HCT116 (cell line): Measurements from ENCODE around the gene CHCHD4. TPM values are rescaled to one million over a fixed set of nuclear protein-coding genes. Genes with fewer than 3 reads are reported as not detected.

ENCODE experiments used
- ATAC-seq: fragments of 200-7000 bp; cut with Tn5 transposase; 2 replicates; pipeline ENCODE4 v1.9.1; 2020; ENCODE audit warnings: mild to moderate bottlenecking, moderate library complexity
- BruUV-seq: library from RNA; stranded (reverse); fragments of 400-500 nt; replicated peaks from 2 replicates; lab custom pipeline; 2021; lab: Mats Ljungman, UMichigan
- CTCF ChIA-PET: fragments of 300-600 bp; sonication (Branson Sonifier 250); formaldehyde crosslinking; loops from one replicate; lab custom pipeline; 2021; ENCODE audit warnings: antibody characterized with exemption; lab: Charles Lee
- POLR2A ChIA-PET: fragments of 300-600, 350-600 bp; sonication (Branson Sonifier 250); formaldehyde crosslinking; loops from one replicate; lab custom pipeline; 2021; ENCODE audit warnings: antibody characterized with exemption; lab: Charles Lee
- RAD21 ChIA-PET, 2 experiments: fragments of 300-600 bp; sonication (Branson Sonifier 250); formaldehyde crosslinking; loops; one replicate each; lab custom pipeline; 2023; ENCODE audit warnings: low total read pairs in 2 of 2; ENCODE audit not compliant: uncharacterized antibody in 2 of 2, unreplicated experiment in 2 of 2, low non-redundant PET in 1 of 2; lab: Charles Lee
- DNase-seq: peaks from one replicate; pipeline ENCODE4 v3.0.0-alpha.2; 2010; ENCODE audit warnings: low read depth, low spot score
- H2AFZ ChIP-seq: fragments of 200-600 bp; shearing (Covaris generic), sonication (generic); 2 replicates; pipeline ENCODE4 v1.6.1; 2017; ENCODE audit warnings: low read depth, mixed run types, mixed read lengths, antibody characterized with exemption, low read length; ENCODE audit not compliant: poor library complexity, severe bottlenecking
- H3K27ac ChIP-seq: 2 replicates; pipeline ENCODE4 v1.5.1; 2012; ENCODE audit warnings: low read depth, low read length
- H3K27me3 ChIP-seq: fragments of 200-600 bp; sonication (generic); 2 replicates; pipeline ENCODE4 v1.6.1; 2016; ENCODE audit warnings: mixed run types, low read length, mixed read lengths; ENCODE audit not compliant: insufficient read depth
- H3K36me3 ChIP-seq, 2 experiments: fragments of 200-500 bp in 1 of 2; fragments of 200-600 bp in 1 of 2; sonication (Bioruptor generic) in 1 of 2; sonication (generic) in 1 of 2; 2 replicates each; pipeline versions ENCODE4 v1.5.1 to v1.6.1; 2014 to 2016; ENCODE audit warnings: low read length in 2 of 2, inconsistent platforms in 1 of 2, mixed read lengths in 1 of 2, mixed run types in 1 of 2; ENCODE audit not compliant: insufficient read depth in 2 of 2, control insufficient read depth in 1 of 2
- H3K4me1 ChIP-seq, 2 experiments: fragments of 200-600 bp in 1 of 2; sonication (generic) in 1 of 2; 2 replicates each; pipeline versions ENCODE4 v1.5.1 to v1.6.1; 2012 to 2017; ENCODE audit warnings: low read length in 2 of 2, inconsistent platforms in 1 of 2, mild to moderate bottlenecking in 1 of 2, mixed read lengths in 1 of 2, mixed run types in 1 of 2, moderate library complexity in 1 of 2; ENCODE audit not compliant: insufficient read depth in 2 of 2, control insufficient read depth in 1 of 2
- H3K4me2 ChIP-seq: fragments of 200-600 bp; sonication (generic); 2 replicates; pipeline ENCODE4 v1.6.1; 2017; ENCODE audit warnings: mixed run types, low read length, mixed read lengths
- H3K4me3 ChIP-seq, 2 experiments: fragments of 200-600 bp in 1 of 2; sonication (generic) in 1 of 2; replicated peaks in 1 of 2; 2 replicates each; pipeline ENCODE4 v1.5.1; 2011 to 2016; ENCODE audit warnings: low read length in 2 of 2, control low read depth in 1 of 2, low read depth in 1 of 2, mild to moderate bottlenecking in 1 of 2, mixed read lengths in 1 of 2, mixed run types in 1 of 2
- H3K79me2 ChIP-seq: fragments of 200-600 bp; sonication (generic); 2 replicates; pipeline ENCODE4 v1.6.1; 2017; ENCODE audit warnings: mild to moderate bottlenecking, mixed run types, low read length, moderate library complexity, mixed read lengths; ENCODE audit not compliant: insufficient read depth
- H3K9ac ChIP-seq: fragments of 200-600 bp; sonication (generic); 2 replicates; pipeline ENCODE4 v1.6.1; 2016; ENCODE audit warnings: low read length, mixed read lengths
- H3K9me2 ChIP-seq: fragments of 200-600 bp; sonication (generic), shearing (Covaris generic); 2 replicates; pipeline ENCODE4 v1.6.1; 2017; ENCODE audit warnings: mixed run types, mild to moderate bottlenecking, moderate library complexity; ENCODE audit not compliant: insufficient read depth
- H3K9me3 ChIP-seq, 2 experiments: fragments of 200-500 bp in 1 of 2; fragments of 200-600 bp in 1 of 2; sonication (Bioruptor generic) in 1 of 2; sonication (generic) in 1 of 2; 2 replicates each; pipeline ENCODE4 v1.6.1; 2014 to 2017; ENCODE audit warnings: low read length in 2 of 2, mixed read lengths in 2 of 2, inconsistent platforms in 1 of 2, low read depth in 1 of 2, mild to moderate bottlenecking in 1 of 2, mixed run types in 1 of 2, moderate library complexity in 1 of 2; ENCODE audit not compliant: control insufficient read depth in 1 of 2, insufficient read depth in 1 of 2
- H4K20me1 ChIP-seq: fragments of 200-600 bp; sonication (generic), shearing (Covaris generic); 2 replicates; pipeline ENCODE4 v1.6.1; 2017; ENCODE audit warnings: mixed run types, mild to moderate bottlenecking, moderate library complexity; ENCODE audit not compliant: insufficient read depth
- POLR2AphosphoS5 ChIP-seq: IDR thresholded peaks from 2 replicates; pipeline ENCODE4 v1.6.1; 2011; ENCODE audit warnings: mild to moderate bottlenecking, low read depth, low read length, moderate library complexity
- intact Hi-C: fragments of 100-400 bp; cut with micrococcal nuclease; formaldehyde crosslinking; loops from 2 replicates; pipeline ENCODE4 v1.10.0; 2022
- total RNA-seq: library from RNA; stranded (reverse); gene quantifications from one replicate; pipeline ENCODE4 v1.2.1, GENCODE V29; 2021; ENCODE audit not compliant: unreplicated experiment
- TF ChIP-seq, protein P1 (sequence below): IDR thresholded peaks from 2 replicates; pipeline ENCODE4 v1.6.1; 2011; ENCODE audit warnings: mild to moderate bottlenecking, low read length, moderate library complexity; ENCODE audit not compliant: insufficient replicate concordance; ENCODE audit errors: extremely low read depth
- TF ChIP-seq, protein P2 (sequence below), 3 experiments: fragments of 200-600 bp in 1 of 3; sonication (generic) in 1 of 3; IDR thresholded peaks in 2 of 3; conservative IDR thresholded peaks in 1 of 3; 2 replicates each; pipeline ENCODE4 v1.5.1; 2012 to 2017; ENCODE audit warnings: low read depth in 2 of 3, low read length in 2 of 3, antibody characterized with exemption in 1 of 3, borderline replicate concordance in 1 of 3, control low read depth in 1 of 3, mild to moderate bottlenecking in 1 of 3, mixed read lengths in 1 of 3, mixed run types in 1 of 3, moderate library complexity in 1 of 3; ENCODE audit not compliant: insufficient read depth in 1 of 3
- TF ChIP-seq, protein P3 (sequence below): IDR thresholded peaks from 2 replicates; pipeline ENCODE4 v1.6.1; 2012

Gene CHCHD4
- total RNA-seq, 1 experiment from 2014 or later: 24.6 TPM

DNA sequence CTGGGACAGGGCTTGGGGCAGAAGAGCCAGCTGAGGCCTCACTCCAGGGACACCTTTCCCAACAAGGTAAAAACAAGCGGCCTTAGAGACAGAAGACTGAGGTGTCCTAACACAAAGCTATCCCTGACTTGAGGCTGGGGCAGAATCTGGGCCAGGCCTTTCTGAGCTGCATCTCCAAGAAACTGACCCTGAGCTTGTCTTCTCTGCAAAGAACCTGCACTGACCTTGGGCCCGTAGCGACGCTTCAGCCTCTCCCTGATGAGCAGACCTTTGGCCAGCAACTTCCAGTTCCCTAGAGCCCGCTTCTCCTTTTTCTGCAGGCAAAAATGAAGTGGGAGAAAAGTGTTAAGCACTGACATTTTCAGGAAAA is 22.4 kb upstream of the CHCHD4 start:
- Histone ChIP-seq H3K4me3 (no peak overlapping the region), H3K79me2 (no peaks in the 10 kb centered on the region), H3K9ac (no peak overlapping the region), H2AFZ (no peak overlapping the region), H3K4me2 (no peak overlapping the region), H3K4me1 (peaks cover 25 to 30% of the 10 kb centered on the region in 2 experiments), H3K9me2 (no peaks in the 10 kb centered on the region), H3K27me3 (no peaks in the 10 kb centered on the region), H4K20me1 (peaks cover 6% of the 10 kb centered on the region; the same call in 1 of the 2 replicates), H3K9me3 (no peaks in the 10 kb centered on the region), H3K27ac (no peak overlapping the region), H3K36me3 (peaks cover under 1 to 9% of the 10 kb centered on the region in 2 experiments; a peak in 2 of 4 replicates)
- ChIA-PET POLR2A (no interaction called here), RAD21 (no interaction called here), CTCF (no interaction called here)
- no peak for ATAC-seq
- TF ChIP-seq, protein P1, sequence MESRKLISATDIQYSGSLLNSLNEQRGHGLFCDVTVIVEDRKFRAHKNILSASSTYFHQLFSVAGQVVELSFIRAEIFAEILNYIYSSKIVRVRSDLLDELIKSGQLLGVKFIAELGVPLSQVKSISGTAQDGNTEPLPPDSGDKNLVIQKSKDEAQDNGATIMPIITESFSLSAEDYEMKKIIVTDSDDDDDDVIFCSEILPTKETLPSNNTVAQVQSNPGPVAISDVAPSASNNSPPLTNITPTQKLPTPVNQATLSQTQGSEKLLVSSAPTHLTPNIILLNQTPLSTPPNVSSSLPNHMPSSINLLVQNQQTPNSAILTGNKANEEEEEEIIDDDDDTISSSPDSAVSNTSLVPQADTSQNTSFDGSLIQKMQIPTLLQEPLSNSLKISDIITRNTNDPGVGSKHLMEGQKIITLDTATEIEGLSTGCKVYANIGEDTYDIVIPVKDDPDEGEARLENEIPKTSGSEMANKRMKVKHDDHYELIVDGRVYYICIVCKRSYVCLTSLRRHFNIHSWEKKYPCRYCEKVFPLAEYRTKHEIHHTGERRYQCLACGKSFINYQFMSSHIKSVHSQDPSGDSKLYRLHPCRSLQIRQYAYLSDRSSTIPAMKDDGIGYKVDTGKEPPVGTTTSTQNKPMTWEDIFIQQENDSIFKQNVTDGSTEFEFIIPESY: no peak
- 0 out of 2 replicates have a peak, but pooled peaks have one; percentile 1 for TF ChIP-seq POLR2AphosphoS5
- TF ChIP-seq, protein P2, sequence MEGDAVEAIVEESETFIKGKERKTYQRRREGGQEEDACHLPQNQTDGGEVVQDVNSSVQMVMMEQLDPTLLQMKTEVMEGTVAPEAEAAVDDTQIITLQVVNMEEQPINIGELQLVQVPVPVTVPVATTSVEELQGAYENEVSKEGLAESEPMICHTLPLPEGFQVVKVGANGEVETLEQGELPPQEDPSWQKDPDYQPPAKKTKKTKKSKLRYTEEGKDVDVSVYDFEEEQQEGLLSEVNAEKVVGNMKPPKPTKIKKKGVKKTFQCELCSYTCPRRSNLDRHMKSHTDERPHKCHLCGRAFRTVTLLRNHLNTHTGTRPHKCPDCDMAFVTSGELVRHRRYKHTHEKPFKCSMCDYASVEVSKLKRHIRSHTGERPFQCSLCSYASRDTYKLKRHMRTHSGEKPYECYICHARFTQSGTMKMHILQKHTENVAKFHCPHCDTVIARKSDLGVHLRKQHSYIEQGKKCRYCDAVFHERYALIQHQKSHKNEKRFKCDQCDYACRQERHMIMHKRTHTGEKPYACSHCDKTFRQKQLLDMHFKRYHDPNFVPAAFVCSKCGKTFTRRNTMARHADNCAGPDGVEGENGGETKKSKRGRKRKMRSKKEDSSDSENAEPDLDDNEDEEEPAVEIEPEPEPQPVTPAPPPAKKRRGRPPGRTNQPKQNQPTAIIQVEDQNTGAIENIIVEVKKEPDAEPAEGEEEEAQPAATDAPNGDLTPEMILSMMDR (IDR thresholded peaks at IDR 0.05 in 2 of 3, conservative IDR thresholded peaks at IDR 0.05 in 1 of 3; ENCODE audit: borderline replicate concordance in 1 of 3, insufficient read depth in 1 of 3, low read depth in 2 of 3, low read length in 2 of 3): no peak
- TF ChIP-seq, protein P3, sequence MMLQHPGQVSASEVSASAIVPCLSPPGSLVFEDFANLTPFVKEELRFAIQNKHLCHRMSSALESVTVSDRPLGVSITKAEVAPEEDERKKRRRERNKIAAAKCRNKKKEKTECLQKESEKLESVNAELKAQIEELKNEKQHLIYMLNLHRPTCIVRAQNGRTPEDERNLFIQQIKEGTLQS: no peak
- BruUV-seq: no TSS peak
- intact Hi-C loops: no loop called here
- DNase-seq: no peak
